ENCODE results near the gene PSMG1. TPM values are rescaled to one million over a fixed set of nuclear protein-coding genes. Genes with fewer than 3 reads are reported as not detected.

Gene PSMG1
- total and polyA plus RNA-seq, 9 of the 15 experiments (the other 6 are each of a cell fraction or from before 2014, with no cell fraction given) = 54.5 to 427 (median 328) TPM

- TF ChIP-seq, protein P1, sequence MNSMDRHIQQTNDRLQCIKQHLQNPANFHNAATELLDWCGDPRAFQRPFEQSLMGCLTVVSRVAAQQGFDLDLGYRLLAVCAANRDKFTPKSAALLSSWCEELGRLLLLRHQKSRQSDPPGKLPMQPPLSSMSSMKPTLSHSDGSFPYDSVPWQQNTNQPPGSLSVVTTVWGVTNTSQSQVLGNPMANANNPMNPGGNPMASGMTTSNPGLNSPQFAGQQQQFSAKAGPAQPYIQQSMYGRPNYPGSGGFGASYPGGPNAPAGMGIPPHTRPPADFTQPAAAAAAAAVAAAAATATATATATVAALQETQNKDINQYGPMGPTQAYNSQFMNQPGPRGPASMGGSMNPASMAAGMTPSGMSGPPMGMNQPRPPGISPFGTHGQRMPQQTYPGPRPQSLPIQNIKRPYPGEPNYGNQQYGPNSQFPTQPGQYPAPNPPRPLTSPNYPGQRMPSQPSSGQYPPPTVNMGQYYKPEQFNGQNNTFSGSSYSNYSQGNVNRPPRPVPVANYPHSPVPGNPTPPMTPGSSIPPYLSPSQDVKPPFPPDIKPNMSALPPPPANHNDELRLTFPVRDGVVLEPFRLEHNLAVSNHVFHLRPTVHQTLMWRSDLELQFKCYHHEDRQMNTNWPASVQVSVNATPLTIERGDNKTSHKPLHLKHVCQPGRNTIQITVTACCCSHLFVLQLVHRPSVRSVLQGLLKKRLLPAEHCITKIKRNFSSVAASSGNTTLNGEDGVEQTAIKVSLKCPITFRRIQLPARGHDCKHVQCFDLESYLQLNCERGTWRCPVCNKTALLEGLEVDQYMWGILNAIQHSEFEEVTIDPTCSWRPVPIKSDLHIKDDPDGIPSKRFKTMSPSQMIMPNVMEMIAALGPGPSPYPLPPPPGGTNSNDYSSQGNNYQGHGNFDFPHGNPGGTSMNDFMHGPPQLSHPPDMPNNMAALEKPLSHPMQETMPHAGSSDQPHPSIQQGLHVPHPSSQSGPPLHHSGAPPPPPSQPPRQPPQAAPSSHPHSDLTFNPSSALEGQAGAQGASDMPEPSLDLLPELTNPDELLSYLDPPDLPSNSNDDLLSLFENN (IDR thresholded peaks at IDR 0.05; ENCODE audit: low read depth in 2 of 2, low read length in 2 of 2) = peak in 1 of 2 experiments; percentile 36; a peak in 1 of 4 replicates
- TF ChIP-seq ZFP36 (IDR thresholded peaks at IDR 0.05; ENCODE audit: low read depth, low read length, partially characterized antibody) = no peak
- TF ChIP-seq ZNF584 (CRISPR knock-in tag; IDR thresholded peaks at IDR 0.05; ENCODE audit: low read depth) = no peak
- no peak for TF ChIP-seq ZNF140 (CRISPR knock-in tag; IDR thresholded peaks at IDR 0.05)
- TF ChIP-seq CAMTA2 (CRISPR knock-in tag; conservative IDR thresholded peaks at IDR 0.05) = 0 out of 2 replicates have a peak, but pooled peaks have one; percentile 53
- no peak for TF ChIP-seq NFXL1 (CRISPR knock-in tag; IDR thresholded peaks at IDR 0.05)
- peak; percentile 66 for TF ChIP-seq KHSRP (IDR thresholded peaks at IDR 0.05)
- 0 out of 2 replicates have a peak, but pooled peaks have one; percentile 70 for TF ChIP-seq NFRKB (IDR thresholded peaks at IDR 0.05; ENCODE audit: low read depth)
- no peak; the same call in 1 of the 2 replicates for TF ChIP-seq RAD51 (IDR thresholded peaks at IDR 0.05; ENCODE audit: borderline replicate concordance, low read depth)
- no peak for TF ChIP-seq DDX20 (tag; IDR thresholded peaks at IDR 0.05; ENCODE audit: low read depth)
- TF ChIP-seq KLF13 (tag; IDR thresholded peaks at IDR 0.05; ENCODE audit: borderline replicate concordance, low read depth) = peak; percentile 90
- TF ChIP-seq ESRRA (IDR thresholded peaks at IDR 0.05; ENCODE audit: borderline replicate concordance, low read depth) = peak; percentile 62; the same call in 1 of the 2 replicates
- TF ChIP-seq ZSCAN29 (IDR thresholded peaks at IDR 0.05) = no peak
- TF ChIP-seq SMAD4 (CRISPR knock-in tag; conservative IDR thresholded peaks at IDR 0.05) = no peak; the same call in 1 of the 2 replicates
- TF ChIP-seq, protein P2, sequence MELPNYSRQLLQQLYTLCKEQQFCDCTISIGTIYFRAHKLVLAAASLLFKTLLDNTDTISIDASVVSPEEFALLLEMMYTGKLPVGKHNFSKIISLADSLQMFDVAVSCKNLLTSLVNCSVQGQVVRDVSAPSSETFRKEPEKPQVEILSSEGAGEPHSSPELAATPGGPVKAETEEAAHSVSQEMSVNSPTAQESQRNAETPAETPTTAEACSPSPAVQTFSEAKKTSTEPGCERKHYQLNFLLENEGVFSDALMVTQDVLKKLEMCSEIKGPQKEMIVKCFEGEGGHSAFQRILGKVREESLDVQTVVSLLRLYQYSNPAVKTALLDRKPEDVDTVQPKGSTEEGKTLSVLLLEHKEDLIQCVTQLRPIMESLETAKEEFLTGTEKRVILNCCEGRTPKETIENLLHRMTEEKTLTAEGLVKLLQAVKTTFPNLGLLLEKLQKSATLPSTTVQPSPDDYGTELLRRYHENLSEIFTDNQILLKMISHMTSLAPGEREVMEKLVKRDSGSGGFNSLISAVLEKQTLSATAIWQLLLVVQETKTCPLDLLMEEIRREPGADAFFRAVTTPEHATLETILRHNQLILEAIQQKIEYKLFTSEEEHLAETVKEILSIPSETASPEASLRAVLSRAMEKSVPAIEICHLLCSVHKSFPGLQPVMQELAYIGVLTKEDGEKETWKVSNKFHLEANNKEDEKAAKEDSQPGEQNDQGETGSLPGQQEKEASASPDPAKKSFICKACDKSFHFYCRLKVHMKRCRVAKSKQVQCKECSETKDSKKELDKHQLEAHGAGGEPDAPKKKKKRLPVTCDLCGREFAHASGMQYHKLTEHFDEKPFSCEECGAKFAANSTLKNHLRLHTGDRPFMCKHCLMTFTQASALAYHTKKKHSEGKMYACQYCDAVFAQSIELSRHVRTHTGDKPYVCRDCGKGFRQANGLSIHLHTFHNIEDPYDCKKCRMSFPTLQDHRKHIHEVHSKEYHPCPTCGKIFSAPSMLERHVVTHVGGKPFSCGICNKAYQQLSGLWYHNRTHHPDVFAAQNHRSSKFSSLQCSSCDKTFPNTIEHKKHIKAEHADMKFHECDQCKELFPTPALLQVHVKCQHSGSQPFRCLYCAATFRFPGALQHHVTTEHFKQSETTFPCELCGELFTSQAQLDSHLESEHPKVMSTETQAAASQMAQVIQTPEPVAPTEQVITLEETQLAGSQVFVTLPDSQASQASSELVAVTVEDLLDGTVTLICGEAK (IDR thresholded peaks at IDR 0.05) = peak; percentile 37
- TF ChIP-seq, protein P2 (CRISPR knock-in tag; IDR thresholded peaks at IDR 0.05) = 0 out of 2 replicates have a peak, but pooled peaks have one; percentile 2
These were observed at the start of gene PSMG1 (continued) for GRCh38 chr21:39183272-39184049.
